ENCODE results near the gene PI4KB.

DNA sequence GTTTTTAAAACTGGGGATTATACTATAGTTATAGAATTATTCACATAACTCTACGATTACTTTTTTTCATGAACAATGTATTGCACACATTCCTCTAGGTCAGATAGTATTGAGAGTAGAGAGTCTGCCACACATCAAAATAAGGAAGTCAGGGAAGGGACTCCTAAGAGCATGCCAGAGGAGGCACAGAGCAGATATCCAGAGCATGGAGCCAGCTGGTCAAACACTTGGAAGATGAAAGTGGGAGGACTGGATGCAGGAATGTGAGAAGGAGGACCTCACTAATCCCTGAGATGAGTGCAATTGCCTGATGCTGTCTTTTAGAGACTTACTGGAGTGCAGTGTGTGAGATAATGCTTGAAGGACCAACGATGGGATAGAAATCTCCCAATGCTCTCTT, 29.5 kb upstream of the PI4KB start:
- TF ChIP-seq, protein P1, sequence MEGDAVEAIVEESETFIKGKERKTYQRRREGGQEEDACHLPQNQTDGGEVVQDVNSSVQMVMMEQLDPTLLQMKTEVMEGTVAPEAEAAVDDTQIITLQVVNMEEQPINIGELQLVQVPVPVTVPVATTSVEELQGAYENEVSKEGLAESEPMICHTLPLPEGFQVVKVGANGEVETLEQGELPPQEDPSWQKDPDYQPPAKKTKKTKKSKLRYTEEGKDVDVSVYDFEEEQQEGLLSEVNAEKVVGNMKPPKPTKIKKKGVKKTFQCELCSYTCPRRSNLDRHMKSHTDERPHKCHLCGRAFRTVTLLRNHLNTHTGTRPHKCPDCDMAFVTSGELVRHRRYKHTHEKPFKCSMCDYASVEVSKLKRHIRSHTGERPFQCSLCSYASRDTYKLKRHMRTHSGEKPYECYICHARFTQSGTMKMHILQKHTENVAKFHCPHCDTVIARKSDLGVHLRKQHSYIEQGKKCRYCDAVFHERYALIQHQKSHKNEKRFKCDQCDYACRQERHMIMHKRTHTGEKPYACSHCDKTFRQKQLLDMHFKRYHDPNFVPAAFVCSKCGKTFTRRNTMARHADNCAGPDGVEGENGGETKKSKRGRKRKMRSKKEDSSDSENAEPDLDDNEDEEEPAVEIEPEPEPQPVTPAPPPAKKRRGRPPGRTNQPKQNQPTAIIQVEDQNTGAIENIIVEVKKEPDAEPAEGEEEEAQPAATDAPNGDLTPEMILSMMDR (IDR thresholded peaks at IDR 0.05), result no peak
- TF ChIP-seq POLR2A (IDR thresholded peaks at IDR 0.05), result no peak

Data from right lobe of liver (tissue), 4 donors.